Fibroblast of skin of right biceps (primary cell): ENCODE results near the gene SELENOM.
"Not testable (repeated sequence)": the region's sequence is repeated elsewhere in the genome, so short reads cannot be mapped to it uniquely, and the experiment has no call there.

Experiments used
- DNase-seq: peaks from one replicate; pipeline ENCODE4 v3.0.0-alpha.2; 2013

The SELENOM gene

DNA sequence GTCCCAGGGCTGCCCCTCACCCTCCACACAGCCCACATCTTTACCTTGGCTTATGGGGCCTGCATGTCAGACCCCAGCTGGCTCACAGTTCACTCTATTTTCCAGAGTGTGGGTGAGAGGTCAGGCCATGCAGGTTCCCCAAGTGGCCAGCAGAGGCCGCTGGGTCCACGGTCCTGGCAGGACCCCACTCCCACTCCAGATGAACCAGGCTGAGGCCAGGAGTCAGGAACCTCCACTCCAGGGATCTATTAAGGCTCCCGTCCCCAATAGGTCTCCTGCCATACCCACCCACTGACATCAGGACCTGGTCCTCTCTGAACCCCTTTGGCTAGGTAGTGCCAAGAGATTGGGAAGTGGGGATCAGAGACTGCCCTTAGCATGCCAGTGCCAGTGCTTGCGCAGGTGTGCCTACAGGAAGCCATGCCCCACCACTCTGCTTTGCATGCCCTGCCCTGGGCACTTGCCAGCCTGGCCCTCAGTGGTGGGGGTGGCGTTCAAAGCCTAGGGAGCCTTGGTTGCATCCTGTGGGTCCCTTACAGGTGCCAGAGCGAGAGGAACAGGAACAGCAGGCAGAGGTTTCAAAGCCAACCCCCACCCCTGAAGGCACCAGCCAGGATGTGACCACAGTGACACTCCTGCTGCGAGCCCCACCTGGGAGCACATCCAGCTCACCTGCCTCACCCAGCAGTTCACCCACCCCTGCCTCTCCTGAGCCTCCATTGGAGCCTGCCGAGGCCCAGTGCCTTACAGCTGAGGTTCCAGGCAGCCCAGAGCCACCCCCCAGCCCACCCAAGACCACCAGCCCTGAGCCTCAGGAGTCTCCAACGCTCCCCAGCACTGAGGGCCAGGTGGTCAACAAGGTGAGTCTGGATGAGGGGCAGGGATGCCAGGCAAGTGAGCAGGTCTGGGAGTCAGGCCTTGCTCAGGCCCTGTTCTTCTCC is 17.9 kb downstream of the SELENOM start:
- no peak for DNase-seq

DNA sequence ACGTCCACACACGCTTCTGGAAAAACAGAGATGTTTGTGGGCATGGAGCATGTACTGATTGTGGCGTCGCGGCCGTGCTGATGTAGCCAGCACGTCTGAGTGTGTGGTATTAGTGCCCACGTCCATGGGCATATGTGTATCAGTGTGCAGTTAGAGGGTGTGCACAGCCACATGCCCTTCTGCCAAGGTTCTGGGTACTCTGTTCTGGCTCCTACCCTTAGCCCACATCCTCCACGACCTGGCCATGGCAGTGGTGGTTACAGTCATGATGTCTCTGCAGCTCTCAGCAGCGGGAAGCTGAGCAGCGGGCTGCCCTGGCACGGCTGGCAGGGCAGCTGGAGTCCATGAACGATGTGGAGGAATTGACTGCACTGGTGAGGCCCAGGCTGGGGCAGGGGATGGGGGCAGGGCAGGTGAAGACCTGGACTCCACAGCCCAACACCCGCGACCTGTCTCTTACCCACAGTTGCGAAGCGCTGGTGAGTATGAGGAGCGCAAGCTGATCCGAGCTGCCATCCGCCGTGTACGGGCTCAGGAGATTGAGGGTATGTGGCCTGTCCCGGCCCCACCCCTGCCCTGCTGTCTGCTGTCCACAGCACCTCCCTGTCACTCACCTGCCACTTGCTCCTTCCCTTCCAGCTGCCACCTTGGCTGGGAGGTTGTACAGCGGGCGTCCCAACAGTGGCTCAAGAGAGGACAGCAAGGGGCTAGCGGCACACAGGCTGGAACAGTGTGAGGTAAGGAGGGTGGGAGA is 19.0 kb downstream of the SELENOM start:
- no peak for DNase-seq

DNA sequence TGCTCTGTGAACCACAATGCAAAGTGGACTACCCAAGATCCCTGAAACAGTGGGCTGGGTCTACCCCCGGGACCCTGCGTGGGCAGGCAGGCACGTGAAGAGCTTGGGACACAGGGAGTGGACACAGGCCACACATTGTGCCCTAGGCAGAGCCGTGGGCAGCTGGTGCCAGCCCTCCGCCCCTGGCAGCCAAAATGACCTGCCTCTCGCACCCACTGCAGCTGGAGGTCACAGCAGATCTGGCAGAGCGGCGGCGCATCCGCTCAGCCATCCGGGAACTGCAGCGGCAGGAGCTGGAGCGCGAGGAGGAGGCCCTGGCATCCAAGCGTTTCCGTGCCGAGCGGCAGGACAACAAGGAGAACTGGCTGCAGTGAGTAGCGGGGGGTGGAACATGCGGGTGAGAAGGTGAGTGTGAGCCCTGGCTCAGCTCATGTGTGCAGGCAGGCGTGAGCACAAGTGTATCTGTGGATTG is 19.6 kb downstream of the SELENOM start:
- DNase-seq, result no peak

DNA sequence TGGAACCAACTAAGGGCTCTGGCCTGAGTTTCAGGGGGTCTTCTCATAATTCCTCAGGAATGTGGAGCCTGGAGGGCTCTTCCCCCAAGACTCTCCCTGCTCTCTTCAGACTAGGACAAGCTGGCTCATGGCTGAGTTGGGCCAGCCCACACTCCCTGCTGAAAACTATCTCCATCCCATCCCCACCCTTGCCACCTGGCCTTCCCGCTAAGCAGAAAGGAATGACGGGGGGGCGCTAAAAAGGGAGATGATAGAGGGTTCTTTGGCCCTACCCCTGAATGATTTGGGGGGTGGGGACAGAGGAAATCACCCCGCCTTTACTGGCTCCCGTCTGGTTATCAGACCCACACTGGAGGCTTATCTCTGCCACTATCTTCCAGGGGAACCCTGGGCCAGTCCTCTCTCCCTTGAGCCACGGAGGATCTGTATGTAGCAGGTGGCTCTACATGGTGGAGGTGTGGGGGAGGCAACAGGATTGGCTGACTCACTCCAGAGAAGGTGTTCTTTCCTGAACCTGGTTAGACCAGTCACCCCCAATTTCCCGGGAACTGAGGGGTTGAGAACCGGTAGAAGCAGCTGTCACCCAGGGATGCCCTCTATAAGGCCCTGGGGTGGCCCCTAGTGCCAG is 20.6 kb downstream of the SELENOM start:
- DNase-seq, result no peak

DNA sequence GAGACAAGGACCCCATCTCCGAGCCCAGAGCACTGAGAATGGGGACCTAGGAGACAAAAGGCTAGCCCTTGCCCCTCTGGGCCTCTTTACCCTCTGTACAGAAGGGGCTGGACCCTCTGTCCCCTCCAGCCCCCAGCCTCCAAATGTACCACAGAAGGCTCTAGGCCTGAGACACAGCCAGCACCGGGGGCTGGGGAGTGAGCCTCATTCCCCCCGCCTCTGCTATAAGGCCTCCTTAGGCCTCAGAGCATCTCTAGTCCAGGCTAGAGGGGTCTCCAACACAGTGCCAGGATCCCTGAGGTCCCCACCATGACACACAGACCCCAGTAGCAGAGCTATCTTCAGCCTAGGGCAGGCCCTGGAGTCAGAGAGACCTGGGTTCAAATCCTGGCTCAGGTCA is 21.4 kb downstream of the SELENOM start:
- no peak for DNase-seq

DNA sequence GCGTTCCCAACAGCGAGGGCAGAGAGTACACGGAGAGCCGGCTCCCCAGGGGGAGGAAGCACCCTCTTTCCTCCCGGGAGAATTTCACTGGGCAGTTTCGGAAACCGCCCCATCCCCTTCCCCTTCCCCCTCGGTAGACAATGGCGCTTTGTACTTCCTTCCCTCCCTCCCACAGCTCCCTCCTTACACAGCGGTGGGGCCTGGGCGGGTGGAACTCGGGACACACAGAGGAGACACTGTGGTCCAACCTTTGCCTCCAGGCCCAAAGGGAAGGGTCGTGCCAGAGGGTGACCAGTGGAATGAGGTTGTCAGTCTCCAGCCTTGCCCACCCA is 21.9 kb downstream of the SELENOM start:
- no peak for DNase-seq

DNA sequence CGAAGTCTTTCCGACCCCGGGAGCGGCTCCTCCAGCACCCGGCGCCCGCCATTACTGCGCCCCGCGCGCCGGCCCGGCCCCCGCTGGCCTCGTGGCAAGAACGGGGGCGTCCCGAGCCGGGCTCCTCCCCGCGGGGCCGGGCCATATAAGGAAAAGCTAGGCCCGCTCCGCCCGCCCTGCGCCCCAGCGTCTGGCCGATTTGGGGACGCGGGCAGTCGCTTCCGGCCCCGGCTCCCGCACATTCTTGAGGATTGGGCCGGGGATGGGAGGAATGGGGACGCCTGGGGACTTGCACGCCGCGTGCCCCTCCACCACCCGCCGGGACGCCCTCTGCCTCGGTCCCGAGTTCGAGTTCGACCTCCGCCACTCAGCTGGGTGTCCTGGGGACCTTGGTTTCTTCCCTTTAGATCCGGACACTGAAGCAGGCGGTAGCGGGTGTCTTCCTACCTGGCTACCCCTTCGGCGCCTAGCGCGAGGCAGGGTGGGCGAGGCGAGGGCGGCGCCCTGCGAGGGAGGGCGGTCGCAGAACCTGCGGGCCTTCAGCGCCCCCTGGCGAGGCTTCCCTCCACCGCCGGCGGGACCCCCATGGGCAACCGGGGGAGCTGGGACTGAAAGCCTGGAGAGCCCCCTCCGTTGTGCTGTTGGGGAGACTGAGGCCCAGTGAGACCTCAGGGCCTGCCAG is 22.4 kb downstream of the SELENOM start:
- DNase-seq, result peak; percentile 91

DNA sequence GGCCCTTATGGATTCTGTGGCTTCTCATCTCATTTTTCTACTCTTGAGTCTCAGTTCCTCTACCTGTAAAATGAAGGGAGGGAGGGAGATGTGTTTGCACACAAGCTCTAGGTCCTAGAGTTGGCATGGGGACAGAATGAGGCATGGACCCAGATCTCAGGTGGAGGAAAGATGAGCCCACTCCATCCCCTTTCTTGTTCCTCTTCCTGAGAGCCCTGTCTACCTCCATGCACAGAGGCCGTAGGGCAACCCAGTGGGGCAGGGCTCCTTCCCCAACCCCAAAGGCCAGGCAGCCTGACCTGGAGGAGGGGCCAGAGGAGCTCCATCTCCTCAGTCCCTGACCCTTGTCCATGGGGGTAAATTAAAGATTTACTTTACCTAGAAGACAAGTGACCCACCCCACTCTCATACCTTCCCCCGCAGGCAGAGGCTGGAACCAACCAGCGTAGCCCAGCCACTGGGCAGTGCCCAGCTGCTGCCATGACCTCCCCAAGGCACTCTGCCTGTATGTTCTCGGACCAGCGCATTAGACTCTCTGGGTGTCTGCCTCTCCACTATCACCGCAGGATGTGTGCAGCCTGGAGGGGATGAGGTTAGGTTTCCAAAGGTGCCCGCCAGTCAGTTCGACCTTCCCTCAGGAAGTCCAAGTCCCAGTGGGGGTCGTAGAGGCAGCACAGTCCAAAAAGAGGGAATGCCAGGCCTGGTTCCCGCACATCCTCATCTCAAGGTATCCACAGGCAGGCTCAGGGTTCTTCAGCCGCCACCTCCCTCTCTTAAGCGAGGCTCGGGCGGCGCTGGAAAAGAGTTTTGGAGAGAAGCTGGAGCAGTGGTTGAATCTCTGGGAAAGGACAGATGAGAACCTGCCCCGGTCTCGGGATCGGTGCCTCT is 23.2 kb downstream of the SELENOM start:
- DNase-seq, result no peak

DNA sequence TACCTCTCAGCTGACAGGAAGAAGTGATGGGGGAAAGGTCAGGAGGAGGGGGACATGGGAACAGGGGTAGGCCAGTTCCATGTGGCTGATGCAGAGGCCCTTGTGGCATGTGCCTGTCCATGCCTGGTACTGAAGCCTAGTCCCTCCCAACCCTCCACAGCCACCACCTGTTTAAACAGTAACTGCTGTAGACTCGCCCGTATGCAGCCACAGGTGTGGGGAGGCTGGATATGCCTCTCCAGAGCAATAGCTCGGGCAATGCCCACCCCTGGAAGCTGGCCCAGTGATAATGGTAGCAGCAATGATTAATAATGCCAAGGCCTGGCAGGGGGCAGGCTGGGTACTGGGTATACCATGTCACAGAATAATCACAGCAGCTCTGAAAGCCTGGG is 24.0 kb downstream of the SELENOM start:
- DNase-seq, result no peak

DNA sequence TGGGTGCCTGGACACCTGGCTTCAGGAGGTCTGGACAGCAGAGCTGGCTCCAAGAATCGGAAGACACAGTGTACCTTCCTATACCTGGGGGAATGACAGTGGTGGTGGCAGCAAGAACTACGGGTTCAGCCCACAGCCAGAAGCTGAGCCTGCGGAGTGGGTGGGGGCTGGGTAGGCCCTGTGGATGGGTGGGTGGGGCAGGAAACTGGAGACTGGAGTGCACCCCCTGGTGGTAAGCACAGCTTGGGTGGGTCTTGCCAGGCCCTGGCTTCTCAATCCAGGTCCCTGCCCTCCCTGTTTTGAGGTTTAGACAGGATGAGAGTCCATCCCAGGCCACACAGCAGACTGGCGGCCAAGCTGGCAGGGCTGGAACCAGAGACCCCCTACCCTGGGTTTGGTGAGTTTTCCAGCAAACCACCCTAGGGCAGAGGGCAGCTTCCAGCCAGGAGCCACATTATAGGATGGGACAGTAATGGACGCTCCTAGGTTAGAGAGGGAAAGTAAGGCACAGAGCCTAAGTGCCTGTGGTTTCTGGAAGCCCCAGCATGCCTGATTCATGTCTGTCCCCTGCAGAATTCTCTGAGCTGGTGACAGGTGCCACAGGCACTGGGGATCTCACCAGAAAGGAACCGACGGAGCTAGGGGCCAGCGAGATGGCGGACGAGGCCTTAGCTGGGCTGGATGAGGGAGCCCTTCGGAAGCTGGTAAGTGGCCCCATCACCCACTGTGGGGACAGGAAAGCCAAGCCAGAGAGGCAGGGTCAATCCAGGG is 24.6 kb downstream of the SELENOM start:
- DNase-seq, result peak; percentile 67

DNA sequence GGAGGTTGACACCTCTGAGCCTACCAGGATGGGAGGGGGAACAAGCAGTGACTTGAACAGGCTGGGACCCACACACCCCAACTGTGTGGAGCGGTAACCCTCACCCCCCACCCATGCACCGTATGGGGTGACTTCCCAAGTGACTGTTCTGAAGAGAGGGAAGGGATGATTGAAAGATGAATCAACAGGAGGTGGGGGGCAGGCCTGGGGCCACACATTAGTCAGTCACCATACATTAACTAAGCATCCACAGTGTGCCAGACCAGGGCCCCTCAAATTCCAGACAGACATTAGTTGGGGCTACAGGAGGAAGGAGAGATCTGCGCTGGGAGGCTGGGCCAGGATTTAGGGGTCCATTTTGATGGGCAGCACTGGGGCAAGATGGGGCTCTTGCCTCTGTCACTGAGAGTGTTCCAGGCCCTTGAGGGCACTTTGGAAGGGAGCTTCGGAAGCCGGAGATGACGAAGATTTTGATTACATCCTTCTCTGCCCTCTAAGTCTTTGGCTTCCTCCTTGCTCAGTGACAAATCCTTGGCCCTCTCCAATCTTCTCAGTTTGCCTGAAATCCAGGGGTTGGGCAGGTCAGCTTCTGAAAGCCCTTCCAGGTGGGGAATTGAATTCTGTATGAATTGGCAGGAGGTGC is 25.3 kb downstream of the SELENOM start:
- peak; percentile 74 for DNase-seq

DNA sequence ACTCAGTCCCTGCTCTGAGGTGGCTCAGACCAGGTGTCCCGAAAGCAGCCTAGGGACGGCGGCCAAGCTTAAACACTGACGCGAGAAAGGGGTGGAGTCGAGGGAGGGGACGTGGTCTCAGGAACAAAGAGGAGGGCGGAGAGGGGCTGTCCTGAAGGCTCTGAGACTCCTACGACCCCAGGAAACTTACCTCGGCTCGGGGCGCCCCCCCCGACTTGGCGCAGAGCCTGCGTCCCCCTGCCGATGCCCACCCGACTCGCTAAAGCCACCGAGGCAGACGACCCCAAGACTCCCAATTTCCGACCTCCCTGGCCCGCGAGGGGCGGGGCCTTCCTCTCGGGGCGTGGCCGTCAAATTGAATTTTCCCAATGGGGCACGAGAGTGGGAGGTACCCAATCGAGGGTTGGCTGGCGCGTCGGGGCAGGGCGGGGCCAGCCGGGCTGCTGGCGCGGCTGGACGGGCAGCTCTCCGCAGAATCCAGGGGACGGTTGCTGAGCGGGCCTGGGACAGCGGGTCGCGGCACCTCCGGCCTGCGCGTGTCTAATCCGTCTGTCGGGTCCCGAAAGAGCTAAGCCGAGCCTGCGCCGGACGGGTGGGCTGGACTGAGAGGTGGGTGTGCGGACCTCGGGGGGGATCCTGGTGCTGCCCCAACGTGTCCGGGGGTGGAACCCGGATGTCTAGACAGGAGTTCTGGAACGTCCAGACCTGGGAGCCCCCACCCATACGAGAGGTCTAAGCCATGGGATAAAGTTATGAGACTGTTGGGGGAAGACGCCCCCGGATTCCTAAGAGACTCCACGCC is 26.3 kb downstream of the SELENOM start, which contains the start of gene SMTN:
Gene SMTN, plus strand, starts transcription at position 471 of the 802 bp plus-strand sequence. CDS start 1,941 bp downstream, outside the sequence.
- peak; percentile 91 for DNase-seq

DNA sequence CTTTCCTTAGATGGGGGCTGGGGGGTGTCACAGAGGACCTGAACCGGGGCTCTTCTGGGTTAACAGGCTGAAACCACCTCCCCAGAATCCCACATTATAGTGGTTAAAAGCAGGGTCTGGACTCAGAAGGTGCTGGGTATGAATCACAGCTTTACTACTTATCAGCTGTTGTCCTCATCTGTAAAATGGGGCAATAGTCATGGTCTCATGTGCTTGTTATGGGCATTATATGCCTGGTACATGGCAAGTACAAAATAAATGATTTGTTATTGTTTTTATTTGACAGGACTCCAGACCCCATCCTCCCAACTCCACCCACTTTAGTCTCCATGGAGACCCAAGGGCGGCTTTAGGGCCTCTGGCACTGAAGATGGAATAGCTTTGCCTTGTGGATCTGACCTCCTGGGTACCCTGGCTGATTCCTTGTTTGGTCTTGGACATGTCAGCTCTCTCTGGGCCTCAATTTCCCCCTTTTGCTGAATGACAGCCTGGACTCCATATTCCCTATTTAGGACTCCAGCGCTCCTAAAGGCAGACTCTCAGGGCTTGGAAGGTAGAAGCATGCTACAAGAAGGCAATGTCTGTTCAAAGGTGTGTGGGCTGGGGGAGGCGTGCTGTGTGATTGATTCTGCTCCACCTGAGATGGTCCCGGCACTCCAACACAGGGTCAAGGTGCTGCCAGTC is 27.1 kb downstream of the SELENOM start:
- no peak for DNase-seq

DNA sequence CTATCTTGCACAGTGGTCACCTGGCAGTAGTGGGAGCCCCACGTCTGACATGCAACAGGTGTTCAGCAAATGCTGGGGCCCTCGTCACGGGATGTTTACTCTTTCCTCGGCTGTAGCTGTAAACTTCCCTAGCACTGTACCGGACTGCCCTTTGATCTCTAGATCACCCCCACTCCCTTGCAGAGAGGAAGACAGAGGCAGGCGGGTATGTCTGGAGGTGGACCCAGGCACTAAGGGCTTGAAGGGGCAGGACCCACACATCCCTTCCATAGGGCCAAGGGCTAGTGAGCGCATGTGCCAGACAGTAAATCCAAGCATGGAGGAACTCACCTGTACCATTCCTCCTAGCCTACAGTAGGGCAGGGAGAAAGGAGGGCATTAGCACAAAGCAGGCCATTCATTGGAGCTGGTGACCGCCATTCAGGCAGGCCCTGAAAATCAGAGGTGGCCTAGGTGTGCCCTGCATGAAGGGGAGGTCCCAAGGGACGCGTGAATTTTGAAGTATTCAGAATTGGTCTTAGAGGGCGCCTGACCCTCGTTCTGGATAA is 28.2 kb downstream of the SELENOM start:
- no peak for DNase-seq

DNA sequence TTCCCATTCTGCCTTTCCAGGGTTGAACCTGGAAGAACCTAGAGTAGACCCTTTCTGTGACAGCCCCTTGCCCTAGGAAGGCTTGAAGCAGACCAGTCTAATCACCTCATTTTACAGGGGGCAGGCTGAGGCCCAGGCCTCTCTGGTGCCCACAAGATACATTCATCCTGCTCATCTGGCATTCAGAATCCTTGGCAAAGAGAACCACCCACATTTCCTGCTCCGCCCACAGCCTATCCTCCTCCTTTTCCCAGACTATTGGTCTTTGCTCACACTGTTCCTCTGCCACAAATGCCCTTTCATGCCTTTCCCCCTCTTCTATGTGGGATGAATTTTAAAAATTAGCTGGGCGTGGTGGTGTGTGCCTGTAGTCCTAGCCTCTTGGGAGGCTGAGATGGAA is 29.0 kb downstream of the SELENOM start:
- DNase-seq, result not testable (repeated sequence)

DNA sequence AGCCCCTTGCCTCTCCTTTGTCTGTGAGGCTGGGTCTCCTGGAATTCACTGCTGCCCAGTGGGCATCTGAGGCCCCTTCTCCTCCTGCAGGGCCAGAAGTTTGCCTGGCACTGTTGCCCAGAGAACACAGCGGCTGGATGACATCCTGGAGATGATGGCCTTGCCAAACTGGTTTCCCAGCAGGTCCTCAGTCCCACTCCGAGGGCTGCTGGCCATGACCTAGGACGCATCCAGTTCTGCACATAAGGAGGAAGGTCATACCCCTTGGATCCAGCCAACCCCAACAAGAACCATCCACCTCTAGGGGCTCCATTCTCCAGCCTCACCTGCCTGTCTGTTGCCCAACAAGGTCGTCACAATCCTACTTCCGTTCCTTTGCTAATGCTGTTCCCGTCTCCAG is 29.7 kb downstream of the SELENOM start:
- no peak for DNase-seq

DNA sequence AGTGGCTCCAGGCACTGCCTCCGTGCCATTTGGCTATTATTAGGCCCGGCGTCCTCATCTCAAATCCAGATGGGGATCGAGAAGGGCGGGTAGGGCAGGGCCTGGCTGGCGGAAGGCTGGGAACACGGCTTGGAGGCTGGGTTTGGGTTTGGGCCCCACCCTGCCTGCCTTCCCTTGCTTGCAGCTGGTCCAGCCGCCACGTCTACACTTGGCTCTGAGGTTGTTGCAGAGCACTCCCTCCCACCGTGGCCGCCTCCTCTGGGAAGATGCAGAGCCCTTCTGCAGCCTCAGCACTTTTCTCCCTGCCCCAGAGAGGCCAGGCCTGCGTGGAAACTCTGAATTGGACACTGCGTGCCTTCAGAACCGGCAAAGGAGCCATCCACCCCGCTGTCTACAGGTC is 31.4 kb downstream of the SELENOM start:
- DNase-seq, result peak; percentile 65

DNA sequence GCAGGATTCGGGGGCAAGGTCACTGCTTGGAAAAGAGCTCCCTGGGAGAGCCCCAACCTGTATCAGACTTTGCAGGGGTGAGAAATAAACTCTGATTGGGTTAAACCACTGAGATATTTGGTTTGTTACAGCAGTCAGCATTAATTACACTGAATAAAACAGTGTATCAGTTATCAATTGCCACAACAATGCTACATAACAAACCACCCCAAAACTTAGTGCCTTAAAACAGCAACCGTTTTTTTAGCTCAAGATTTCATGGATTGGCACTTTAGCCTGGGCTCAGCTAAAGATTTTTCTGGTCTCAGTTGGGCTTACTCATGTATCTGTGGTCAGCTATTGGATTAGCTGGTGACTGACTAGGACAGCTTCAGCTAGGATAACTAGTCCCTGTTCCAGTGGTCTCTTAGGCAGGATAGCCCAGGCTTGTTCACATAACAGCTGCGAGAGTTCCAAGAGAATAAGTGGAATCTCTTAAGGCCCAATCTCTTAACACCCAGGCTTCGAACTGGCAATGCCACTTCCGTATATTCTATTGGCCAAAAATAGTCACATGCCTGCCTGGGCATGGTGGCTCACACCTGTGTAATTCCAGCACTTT is 33.7 kb downstream of the SELENOM start:
- DNase-seq, result not testable (repeated sequence)
